HG03108 (cell line): ENCODE measurements around the gene NMNAT2.
"Not testable (repeated sequence)": the region's sequence is repeated elsewhere in the genome, so short reads cannot be mapped to it uniquely, and the experiment has no call there.

Source experiments
- ATAC-seq: cut with Tn5 transposase; IDR thresholded peaks from one replicate; pipeline ENCODE4 v1.9.1; 2021; ENCODE audit warnings: moderate library complexity; ENCODE audit not compliant: unreplicated experiment

Gene NMNAT2

DNA sequence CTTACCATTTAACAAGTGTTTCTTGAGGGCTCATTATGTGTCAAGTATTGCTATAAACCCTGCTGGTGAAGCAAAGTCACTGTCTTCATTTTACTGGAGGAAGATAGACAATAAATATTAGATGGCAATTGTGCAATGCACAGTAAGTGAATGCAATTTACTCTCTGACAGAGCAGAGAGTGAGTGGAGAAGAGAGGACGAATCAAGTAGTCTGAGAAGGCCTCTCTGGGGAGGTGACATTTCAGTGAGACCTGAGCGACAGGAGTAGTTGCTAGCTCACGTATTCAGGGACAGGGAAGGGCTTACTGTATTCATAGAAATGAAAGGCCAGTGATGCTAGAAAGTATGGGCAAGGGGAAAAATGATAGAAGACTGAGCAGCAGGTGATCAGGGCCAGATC is 1.2 kb upstream of the NMNAT2 start:
- ATAC-seq = no peak

- no peak for ATAC-seq
Measured at GRCh38 chr1:183418696-183419095, 516 bp upstream of the NMNAT2 start.

DNA sequence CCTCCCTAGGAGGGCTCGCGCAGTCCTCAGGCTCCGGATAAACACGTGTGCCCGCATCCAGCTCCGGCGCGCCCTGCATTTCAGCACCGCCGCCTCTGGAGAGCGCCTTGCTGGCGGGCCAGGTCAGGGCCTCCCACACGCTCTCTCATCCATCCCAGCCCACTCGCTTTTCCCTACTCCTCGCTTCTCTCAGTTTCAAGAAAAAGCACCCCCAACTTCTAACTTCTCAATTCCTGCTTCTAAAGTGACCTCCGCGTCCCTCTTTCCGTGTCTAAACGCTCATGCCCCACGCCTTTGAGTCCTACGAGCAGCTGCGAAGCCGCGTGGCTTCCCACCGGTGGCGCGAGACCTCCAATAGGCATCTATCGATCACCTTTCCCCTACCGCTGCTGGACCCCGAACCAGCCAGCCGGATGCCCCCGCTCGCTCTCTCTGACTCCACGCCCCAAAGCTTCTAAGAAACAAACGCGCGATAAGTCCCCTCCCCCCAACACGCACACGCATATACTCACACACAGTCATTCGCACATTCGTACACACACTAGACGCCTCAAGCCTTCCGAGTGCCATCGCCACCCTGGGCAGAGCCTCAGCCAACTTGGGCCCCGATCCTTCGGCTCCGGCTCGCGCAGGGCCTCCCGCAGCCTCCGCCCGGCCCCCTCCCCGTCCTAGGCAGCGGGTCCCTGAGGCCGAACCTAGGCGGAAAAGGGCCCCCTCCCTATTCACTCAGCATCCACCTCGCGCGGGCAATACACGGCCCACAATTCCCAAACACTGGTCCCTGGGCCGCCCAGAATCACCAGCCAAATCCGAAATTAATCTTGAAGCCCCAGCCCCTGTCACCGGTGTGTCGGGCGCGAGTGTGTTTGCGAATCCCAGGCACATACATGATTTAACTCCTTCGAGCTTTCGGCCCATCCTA is 1.1 kb downstream of the NMNAT2 start:
- no peak for ATAC-seq

- ATAC-seq = no peak
Measured at GRCh38 chr1:183414365-183414764, 3.8 kb downstream of the NMNAT2 start.

DNA sequence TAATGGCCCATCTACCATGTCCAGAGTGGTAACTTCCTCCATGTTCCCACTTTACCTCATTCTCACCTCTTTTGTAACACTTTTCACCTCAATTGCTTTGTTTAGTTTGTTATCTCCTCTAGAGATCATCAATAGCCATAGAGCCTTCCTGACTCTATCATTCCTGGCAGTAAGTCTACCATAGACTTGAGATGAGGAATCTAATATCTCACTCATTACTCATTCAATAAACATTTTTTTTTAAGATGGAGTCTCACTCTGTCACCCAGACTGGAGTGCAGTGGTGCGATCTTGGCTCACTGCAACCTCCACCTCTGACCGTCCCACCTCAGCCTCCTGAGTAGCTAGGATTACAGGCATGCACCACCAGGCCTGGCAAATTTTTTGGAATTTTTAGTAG is 7.1 kb downstream of the NMNAT2 start:
- no peak for ATAC-seq

- no peak for ATAC-seq
Measured at GRCh38 chr1:183407961-183408360, 10.2 kb downstream of the NMNAT2 start.

DNA sequence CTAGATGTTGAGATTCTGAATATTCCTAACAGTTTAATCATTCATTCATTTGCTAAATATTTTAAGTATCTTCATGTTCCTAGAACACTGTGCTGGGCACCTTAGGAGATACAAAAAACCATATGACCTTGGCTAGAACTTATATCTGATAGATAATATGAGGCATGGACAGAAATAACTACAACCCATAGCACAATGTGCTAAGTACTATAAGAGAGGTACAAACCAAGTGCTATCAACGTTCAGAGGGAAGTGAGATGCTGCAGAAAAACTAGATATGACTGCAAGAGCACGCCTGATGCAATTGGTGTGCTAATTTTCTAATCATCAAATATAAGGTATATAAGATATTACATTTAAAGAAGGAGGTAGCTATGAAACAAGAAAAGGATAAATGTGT is 10.7 kb downstream of the NMNAT2 start:
- no peak for ATAC-seq

DNA sequence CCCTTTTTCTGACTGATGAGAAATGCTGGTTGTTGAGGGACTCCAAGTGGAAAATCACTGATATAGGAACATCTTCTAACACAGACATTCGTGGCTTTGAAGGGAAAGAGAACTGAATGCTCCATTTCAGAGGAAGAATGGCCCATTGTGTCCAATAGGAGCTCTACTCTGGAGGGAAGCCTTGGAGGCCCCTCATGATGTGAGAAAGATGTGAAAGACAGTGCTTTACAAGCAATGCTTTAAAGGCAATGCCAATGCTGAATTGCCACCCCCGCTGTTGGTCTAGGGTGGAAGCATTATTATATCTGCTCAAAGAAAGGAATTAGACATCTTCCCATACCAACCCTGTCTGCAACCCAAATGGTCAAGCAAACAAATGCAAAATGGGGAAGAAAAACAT is 13.7 kb downstream of the NMNAT2 start:
- ATAC-seq = no peak

GRCh38 chr1:183403498-183403897 is 14.7 kb downstream of the NMNAT2 start:
- ATAC-seq = no peak

GRCh38 chr1:183401565-183401964 is 16.6 kb downstream of the NMNAT2 start:
- not testable (repeated sequence) for ATAC-seq

- no peak for ATAC-seq
Measured at GRCh38 chr1:183394435-183394834, 23.7 kb downstream of the NMNAT2 start.

GRCh38 chr1:183391863-183392262 is 26.3 kb downstream of the NMNAT2 start:
- ATAC-seq = no peak

GRCh38 chr1:183390561-183390960 is 27.6 kb downstream of the NMNAT2 start:
- ATAC-seq = no peak

DNA sequence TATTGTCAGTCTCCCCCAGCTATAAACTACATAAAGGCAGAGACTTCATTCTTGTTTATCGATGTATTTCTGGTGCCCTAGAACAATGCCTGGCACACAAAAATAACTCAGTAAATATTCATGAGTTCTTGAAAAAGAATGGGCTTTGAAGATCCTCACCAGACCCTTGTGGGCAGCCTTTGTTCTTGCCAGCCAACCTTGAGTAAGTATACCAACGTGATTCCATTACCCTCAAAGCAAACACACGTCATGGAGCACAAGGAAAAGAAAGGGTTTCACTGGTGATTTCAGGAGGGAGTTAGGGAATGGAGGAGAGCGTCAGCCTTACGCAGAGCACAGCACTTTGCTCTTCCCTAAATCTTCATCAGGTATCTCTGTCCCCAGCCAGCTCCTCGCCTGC is 29.4 kb downstream of the NMNAT2 start:
- ATAC-seq = no peak

GRCh38 chr1:183385340-183386144 is 32.6 kb downstream of the NMNAT2 start:
- ATAC-seq = no peak

DNA sequence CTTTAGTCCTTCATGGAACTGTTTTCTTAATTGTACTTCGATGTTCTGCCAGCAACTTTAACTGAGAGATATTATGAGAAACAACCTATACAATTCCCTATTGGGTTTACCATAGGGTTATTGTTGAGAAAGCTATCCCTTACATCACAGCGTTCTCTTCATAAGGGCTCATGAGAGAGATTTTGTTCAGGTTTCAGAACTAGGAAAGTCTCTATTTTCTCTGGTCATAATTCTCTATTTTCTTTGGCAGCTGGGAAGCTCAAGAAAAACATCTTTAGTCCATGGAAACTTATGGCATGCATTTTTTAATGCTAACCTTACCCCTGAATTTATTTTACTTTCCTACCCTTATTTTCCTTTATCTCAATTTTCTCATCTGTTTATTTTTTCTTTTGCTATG is 38.2 kb downstream of the NMNAT2 start:
- ATAC-seq = no peak

DNA sequence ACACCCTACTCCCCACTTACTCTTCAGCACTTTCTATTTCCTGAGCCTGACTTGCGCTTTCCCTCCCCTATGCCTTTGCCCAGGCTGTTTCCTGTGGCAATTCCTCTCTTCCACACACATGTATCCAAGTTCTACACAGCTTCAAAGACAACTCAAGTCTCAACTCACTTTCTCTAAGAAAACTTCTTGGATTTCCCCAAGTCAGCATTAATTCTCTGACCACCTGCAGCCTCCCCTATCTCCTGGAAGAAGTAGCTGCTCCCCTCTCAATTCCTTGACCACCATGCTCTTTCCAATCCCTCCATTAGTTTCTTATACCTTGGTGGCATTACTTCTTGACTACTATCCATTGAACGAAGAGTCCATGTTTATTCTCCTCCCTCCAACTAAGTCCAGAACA is 42.8 kb downstream of the NMNAT2 start:
- ATAC-seq = no peak

- no peak for ATAC-seq
Measured at GRCh38 chr1:183374825-183375224, 43.4 kb downstream of the NMNAT2 start.

DNA sequence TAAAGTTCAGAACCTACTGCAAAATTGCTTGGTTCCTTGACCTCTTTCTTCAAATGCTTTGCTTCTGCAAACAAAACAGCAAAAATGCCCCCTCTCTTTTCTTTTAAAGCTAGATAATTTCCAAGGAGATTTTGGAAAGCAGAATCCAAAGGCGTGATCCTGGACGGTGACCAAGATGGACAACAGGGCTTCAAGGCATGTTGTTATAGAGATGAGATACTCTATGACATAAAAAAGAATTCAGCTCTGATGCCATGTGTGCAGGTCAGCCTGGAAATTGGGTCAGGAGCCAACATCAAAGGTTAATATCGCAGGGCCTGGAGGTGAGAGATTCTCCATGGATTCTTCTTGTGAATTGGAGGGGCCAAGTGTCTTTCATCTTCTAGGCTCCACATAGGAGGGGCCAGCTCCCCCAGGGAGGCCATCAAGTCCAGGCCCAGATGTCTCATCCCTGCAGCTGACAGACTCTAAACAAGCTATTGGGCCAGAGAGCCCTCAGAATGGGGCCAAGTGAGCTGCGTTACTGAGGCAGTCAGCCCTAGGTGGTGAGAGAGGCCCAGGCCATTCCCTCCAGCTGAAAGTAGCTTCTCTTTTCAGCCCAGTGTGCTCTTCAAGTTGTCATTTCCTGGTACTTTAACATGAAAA is 45.5 kb downstream of the NMNAT2 start:
- no peak for ATAC-seq

DNA sequence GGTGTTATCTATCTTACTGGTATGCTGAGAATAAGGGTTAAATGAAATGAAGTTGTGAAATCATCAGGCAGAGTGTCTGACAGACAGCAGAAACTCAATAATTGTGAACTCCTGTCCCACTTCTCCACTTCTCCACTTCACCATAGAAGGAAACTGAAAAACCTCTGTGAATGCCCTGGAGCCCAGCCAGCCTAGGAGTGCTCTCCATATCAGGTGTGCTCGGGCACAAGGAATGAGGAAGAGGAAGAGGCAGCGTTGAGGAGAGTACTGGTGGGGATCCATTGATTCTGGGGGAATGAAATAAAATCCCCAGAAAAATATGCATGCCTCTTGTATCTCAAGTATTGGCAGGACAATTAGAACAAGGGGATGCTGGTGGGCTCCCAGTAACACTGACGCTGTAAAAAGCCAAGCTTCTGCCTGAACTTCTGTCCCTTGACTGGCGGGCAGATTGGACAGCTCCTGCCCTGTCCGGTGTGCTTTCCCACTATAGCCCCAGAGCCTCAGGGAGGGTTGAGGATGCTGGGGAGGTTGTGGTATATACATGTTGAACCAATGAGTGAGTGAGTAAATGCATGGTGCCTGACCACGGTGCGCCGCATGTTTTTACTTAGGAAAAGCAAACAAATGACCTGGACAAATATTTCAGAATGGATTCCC is 47.7 kb downstream of the NMNAT2 start:
- no peak for ATAC-seq
